IPS-NIHi11 (cell line): ENCODE results near the gene SLC27A5.
A peak's percentile ranks its signal among the peaks of the same experiment; 100 is the strongest.
"Not testable (repeated sequence)": the region's sequence is repeated elsewhere in the genome, so short reads cannot be mapped to it uniquely, and the experiment has no call there.

Experiments
- DNase-seq: peaks from one replicate; pipeline ENCODE4 v3.0.0; 2012; ENCODE audit warnings: mixed read lengths, low spot score

SLC27A5 gene

GRCh38 chr19:58550362-58551122, 38.8 kb upstream of the SLC27A5 start:
- DNase-seq = no peak

GRCh38 chr19:58549664-58550361, 38.0 kb upstream of the SLC27A5 start:
- no peak for DNase-seq

- no peak for DNase-seq
Measured at GRCh38 chr19:58548859-58549663, 37.3 kb upstream of the SLC27A5 start.

GRCh38 chr19:58547323-58548312, 35.8 kb upstream of the SLC27A5 start:
- no peak for DNase-seq

GRCh38 chr19:58546019-58546530, 34.3 kb upstream of the SLC27A5 start:
- no peak for DNase-seq

GRCh38 chr19:58545286-58546018, 33.7 kb upstream of the SLC27A5 start:
- no peak for DNase-seq

- DNase-seq = peak; percentile 97
Measured at GRCh38 chr19:58544591-58545285, 32.9 kb upstream of the SLC27A5 start.

GRCh38 chr19:58543826-58544590, 32.2 kb upstream of the SLC27A5 start, which contains the start of gene TRIM28:
TSS of gene TRIM28 (plus strand) at chr19:58544064. CDS start at chr19:58544758, 694 bp downstream.
- DNase-seq = peak; percentile 99

- DNase-seq = not testable (repeated sequence)
Measured at GRCh38 chr19:58542641-58543372, 31.0 kb upstream of the SLC27A5 start.

- DNase-seq = not testable (repeated sequence)
Measured at GRCh38 chr19:58539169-58539559, 27.4 kb upstream of the SLC27A5 start.

GRCh38 chr19:58538257-58539168, 26.7 kb upstream of the SLC27A5 start:
- DNase-seq = peak; percentile 90

GRCh38 chr19:58536852-58537798, 25.3 kb upstream of the SLC27A5 start:
- no peak for DNase-seq

- no peak for DNase-seq
Measured at GRCh38 chr19:58535857-58536256, 24.1 kb upstream of the SLC27A5 start.

GRCh38 chr19:58531034-58531840, 19.4 kb upstream of the SLC27A5 start:
- no peak for DNase-seq

GRCh38 chr19:58529405-58529804, 17.6 kb upstream of the SLC27A5 start:
- no peak for DNase-seq
